Measurements from ENCODE around the gene ELAVL2. TPM values are rescaled to one million over a fixed set of nuclear protein-coding genes. Genes with fewer than 3 reads are reported as not detected.

The ELAVL2 gene
- total RNA-seq, 1 experiment from 2014 or later = 16.8 TPM

- Histone ChIP-seq H3K4ac (ENCODE audit: low read depth, low read length) (no peak overlapping the region), H4K91ac (ENCODE audit: insufficient read length, low read depth, low read length) (no peak overlapping the region), H3K27ac (ENCODE audit: insufficient read length, low read depth, low read length) (no peak overlapping the region), H4K5ac (ENCODE audit: insufficient read length, low read depth, low read length) (no peak overlapping the region), H2BK20ac (ENCODE audit: low read depth, low read length, poor library complexity, severe bottlenecking) (no peak overlapping the region), H3K23me2 (ENCODE audit: insufficient read length, low read depth, low read length, poor library complexity, severe bottlenecking) (no peaks in the 10 kb centered on the region), H3K4me1 (ENCODE audit: insufficient read depth, low read length) (peaks cover 10% of the 10 kb centered on the region; the same call in 1 of the 2 replicates), H3K4me2 (ENCODE audit: insufficient read depth, insufficient read length, low read length) (no peak overlapping the region), H3K9ac (ENCODE audit: extremely low read depth, insufficient read length, low read length) (no peak overlapping the region), H2BK120ac (ENCODE audit: low read depth, low read length, poor library complexity, severe bottlenecking) (no peak overlapping the region), H3K27me3 (ENCODE audit: insufficient read depth, low read length) (no peaks in the 10 kb centered on the region), H3K14ac (ENCODE audit: insufficient read depth, low read length) (no peak overlapping the region), H3K79me2 (ENCODE audit: insufficient read depth, low read length) (no peaks in the 10 kb centered on the region; the same call in 1 of the 2 replicates), H2BK15ac (ENCODE audit: low read depth, low read length) (no peak overlapping the region), H2BK5ac (ENCODE audit: insufficient read length, low read length) (no peak overlapping the region), H3K56ac (ENCODE audit: insufficient read length, low read depth, low read length) (no peak overlapping the region), H3K9me3 (ENCODE audit: control insufficient read depth, low read depth, low read length) (no peaks in the 10 kb centered on the region), H3K18ac (ENCODE audit: insufficient read length, low read depth, low read length) (no peak overlapping the region), H4K8ac (replicated peaks; ENCODE audit: insufficient read length, low read depth, low read length) (no peak overlapping the region), H3K79me1 (ENCODE audit: insufficient read depth, low read depth, low read length, poor library complexity, severe bottlenecking) (peaks cover 3% of the 10 kb centered on the region), H3T11ph (ENCODE audit: low read length) (no peak overlapping the region), H3K23ac (ENCODE audit: insufficient read length, low read depth, low read length) (no peak overlapping the region), H2BK12ac (ENCODE audit: insufficient read length, low read depth, low read length) (no peak overlapping the region), H2AK5ac (ENCODE audit: insufficient read length, low read length) (no peak overlapping the region), H4K20me1 (ENCODE audit: control insufficient read depth, insufficient read depth, insufficient read length) (no peaks in the 10 kb centered on the region), H2AFZ (ENCODE audit: low read length) (no peak overlapping the region)
- H3K27me3 Mint-ChIP-seq (ENCODE audit: low read depth) = no peaks in the 10 kb centered on the region
- no peak overlapping the region for H3K27ac Mint-ChIP-seq
- DNase-seq = no peak
- H3K36me3 Mint-ChIP-seq (ENCODE audit: insufficient read depth in 1 of 3, low read depth in 3 of 3) = peaks cover 0 to 10% (median 2%) of the 10 kb centered on the region in 3 experiments; a peak in 4 of 7 replicates
- TF ChIP-seq CTCF (conservative IDR thresholded peaks at IDR 0.05) = no peak
- no peak overlapping the region for H3K4me3 Mint-ChIP-seq
- WGBS (ENCODE audit: extremely low coverage, insufficient read length, low lambda C conversion rate) = no CpG with 5 or more reads among the region's 5 CpGs
- H3K9me3 Mint-ChIP-seq = no peaks in the 10 kb centered on the region
- peaks cover 21 to 22% of the 10 kb centered on the region in 2 experiments for H3K4me1 Mint-ChIP-seq
Measured at GRCh38 chr9:23695572-23695971, 130.5 kb downstream of the ELAVL2 start.
